Measurements from ENCODE around the gene KLK12. TPM values are rescaled to one million over a fixed set of nuclear protein-coding genes. Genes with fewer than 3 reads are reported as not detected.

Gene KLK12
- total RNA-seq, 2 experiments from 2014 or later, result not detected

DNA sequence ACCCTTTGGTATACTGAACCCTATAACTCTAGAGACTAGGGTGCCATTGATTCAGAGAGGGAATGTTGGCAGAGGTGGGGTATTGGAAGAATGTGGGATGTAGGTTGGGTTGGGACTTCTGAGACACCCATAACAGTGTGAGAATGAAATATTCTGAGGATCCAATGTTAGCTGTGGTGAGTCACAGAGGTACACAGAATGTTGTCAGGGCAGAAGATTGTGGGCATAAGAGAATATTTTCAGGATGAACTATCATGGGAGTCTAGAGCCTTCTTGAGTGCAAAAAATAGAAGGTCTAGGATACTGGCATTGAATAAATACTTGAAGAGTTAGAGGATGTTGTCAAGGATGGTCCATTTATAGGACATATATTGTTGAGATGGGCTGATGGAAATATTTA, 21.1 kb upstream of the KLK12 start:
- POLR2A ChIA-PET, result no interaction called here
- Mint-ChIP-seq H3K4me1 (ENCODE audit: low read depth) (no peaks in the 10 kb centered on the region), H3K27ac (no peak overlapping the region), H3K27me3 (peaks cover 19% of the 10 kb centered on the region), H3K36me3 (ENCODE audit: low read depth) (no peaks in the 10 kb centered on the region), H3K9me3 (no peaks in the 10 kb centered on the region), H3K4me3 (no peak overlapping the region)
- TF ChIP-seq, protein P1, sequence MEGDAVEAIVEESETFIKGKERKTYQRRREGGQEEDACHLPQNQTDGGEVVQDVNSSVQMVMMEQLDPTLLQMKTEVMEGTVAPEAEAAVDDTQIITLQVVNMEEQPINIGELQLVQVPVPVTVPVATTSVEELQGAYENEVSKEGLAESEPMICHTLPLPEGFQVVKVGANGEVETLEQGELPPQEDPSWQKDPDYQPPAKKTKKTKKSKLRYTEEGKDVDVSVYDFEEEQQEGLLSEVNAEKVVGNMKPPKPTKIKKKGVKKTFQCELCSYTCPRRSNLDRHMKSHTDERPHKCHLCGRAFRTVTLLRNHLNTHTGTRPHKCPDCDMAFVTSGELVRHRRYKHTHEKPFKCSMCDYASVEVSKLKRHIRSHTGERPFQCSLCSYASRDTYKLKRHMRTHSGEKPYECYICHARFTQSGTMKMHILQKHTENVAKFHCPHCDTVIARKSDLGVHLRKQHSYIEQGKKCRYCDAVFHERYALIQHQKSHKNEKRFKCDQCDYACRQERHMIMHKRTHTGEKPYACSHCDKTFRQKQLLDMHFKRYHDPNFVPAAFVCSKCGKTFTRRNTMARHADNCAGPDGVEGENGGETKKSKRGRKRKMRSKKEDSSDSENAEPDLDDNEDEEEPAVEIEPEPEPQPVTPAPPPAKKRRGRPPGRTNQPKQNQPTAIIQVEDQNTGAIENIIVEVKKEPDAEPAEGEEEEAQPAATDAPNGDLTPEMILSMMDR (IDR thresholded peaks at IDR 0.05), result no peak
- DNase-seq, result no peak
- intact Hi-C loops (cut with micrococcal nuclease), result no loop called here
- ATAC-seq, result no peak
- CTCF ChIA-PET, result no interaction called here

DNA sequence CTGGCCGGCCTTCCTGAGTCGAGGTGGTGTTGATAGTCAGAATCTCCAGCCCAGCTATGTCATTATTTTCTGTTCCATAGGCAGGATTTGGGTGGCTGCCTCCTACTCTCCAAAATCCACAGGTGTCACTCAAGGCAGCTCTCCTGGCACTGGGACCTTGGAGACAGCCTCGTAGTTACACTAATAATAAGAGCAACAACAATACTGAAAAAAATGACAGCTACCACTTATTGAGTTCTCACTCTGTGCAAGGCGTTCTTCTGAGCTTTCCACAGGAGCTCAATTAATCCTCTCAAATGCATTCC, 12.2 kb upstream of the KLK12 start:
- no peak for ATAC-seq
- TF ChIP-seq, protein P1 (IDR thresholded peaks at IDR 0.05), result no peak
- Mint-ChIP-seq H3K4me3 (no peak overlapping the region), H3K4me1 (ENCODE audit: low read depth) (no peaks in the 10 kb centered on the region), H3K27ac (no peak overlapping the region), H3K27me3 (peaks cover 9% of the 10 kb centered on the region), H3K36me3 (ENCODE audit: low read depth) (no peaks in the 10 kb centered on the region), H3K9me3 (no peaks in the 10 kb centered on the region)
- ChIA-PET CTCF (interaction anchor here (1.2 kb wide), 1 partner anchor 50 kb away, joined by 4 read pairs; no protein-coding TSS in a partner anchor), POLR2A (no interaction called here)
- no peak for DNase-seq
- intact Hi-C loops (cut with micrococcal nuclease), result no loop called here

DNA sequence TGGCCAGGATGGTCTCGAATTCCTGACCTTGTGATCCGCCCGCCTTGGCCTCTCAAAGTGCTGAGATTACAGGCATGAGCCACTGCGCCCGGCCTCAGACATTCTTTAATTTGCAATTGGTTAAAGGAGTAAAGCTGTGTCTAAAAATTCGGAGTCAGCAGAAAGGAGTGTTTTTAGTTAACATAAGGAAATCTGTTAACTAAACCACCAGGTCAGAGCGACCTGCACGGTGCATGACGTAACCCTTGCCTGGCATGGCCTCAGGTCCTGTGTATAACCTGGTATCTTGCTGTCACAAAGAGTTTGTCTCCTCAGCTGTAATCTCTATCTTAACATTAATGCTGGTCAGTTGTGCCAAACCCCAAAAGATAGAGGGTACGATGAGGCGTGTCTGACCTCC, 9.5 kb upstream of the KLK12 start:
- Mint-ChIP-seq H3K4me3 (no peak overlapping the region), H3K27me3 (peaks cover 6% of the 10 kb centered on the region), H3K4me1 (ENCODE audit: low read depth) (no peaks in the 10 kb centered on the region), H3K27ac (no peak overlapping the region), H3K36me3 (ENCODE audit: low read depth) (no peaks in the 10 kb centered on the region), H3K9me3 (no peaks in the 10 kb centered on the region)
- intact Hi-C loops (cut with micrococcal nuclease), result no loop called here
- TF ChIP-seq, protein P1 (IDR thresholded peaks at IDR 0.05), result no peak
- ATAC-seq (no peak), DNase-seq (no peak)
- POLR2A ChIA-PET, result no interaction called here
- CTCF ChIA-PET, result no interaction called here

DNA sequence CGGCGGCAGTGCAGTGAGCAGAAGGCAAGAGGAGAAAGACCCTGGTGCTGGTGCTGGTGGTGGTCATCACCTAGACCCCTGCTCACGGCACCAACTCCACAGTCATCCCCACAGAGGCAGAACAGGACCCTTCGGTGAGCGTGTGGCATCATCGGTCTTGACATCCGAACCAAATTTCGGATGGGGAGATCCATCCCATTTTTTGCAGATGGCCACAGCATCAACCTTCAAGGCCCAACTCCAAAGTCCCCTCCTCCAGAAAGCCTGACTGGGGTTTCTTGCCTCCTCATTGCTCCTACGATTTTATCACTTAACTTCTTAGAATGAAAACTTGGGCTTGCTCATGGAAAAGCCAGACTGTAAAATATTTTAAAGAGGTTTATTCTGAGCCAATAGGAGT, 8.7 kb upstream of the KLK12 start:
- ChIA-PET POLR2A (no interaction called here), CTCF (interaction anchor here (0.8 kb wide), 1 partner anchor 9 kb away, joined by 3 read pairs; no protein-coding TSS in a partner anchor)
- Mint-ChIP-seq H3K4me3 (no peak overlapping the region), H3K9me3 (no peaks in the 10 kb centered on the region), H3K27ac (no peak overlapping the region), H3K36me3 (ENCODE audit: low read depth) (no peaks in the 10 kb centered on the region), H3K27me3 (peaks cover 6% of the 10 kb centered on the region), H3K4me1 (ENCODE audit: low read depth) (no peaks in the 10 kb centered on the region)
- TF ChIP-seq, protein P1 (IDR thresholded peaks at IDR 0.05), result no peak
- ATAC-seq (no peak), DNase-seq (no peak)
- intact Hi-C loops (cut with micrococcal nuclease), result no loop called here

DNA sequence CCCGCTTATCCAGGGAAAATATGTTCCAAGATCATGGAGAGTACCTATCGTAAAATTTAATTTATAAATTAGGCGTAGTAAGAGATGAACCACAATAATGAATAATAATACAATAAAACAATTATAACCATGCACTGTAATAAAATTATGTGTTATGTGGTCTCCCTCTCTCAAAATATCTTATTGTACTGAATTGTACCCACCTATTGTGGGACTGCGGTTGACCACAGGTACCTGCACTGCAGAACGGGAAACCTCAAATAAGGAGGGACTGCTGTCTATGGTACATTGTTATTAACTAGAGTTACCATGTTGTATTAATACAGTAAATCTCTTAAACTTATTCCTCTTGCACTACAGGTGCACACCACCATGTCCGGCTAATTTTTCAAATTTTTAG, 5.3 kb upstream of the KLK12 start:
- POLR2A ChIA-PET, result no interaction called here
- Mint-ChIP-seq H3K27me3 (peaks cover 2% of the 10 kb centered on the region), H3K4me3 (no peak overlapping the region), H3K27ac (no peak overlapping the region), H3K36me3 (ENCODE audit: low read depth) (no peaks in the 10 kb centered on the region), H3K9me3 (no peaks in the 10 kb centered on the region), H3K4me1 (ENCODE audit: low read depth) (no peaks in the 10 kb centered on the region)
- CTCF ChIA-PET, result no interaction called here
- DNase-seq (no peak), ATAC-seq (no peak)
- TF ChIP-seq, protein P1 (IDR thresholded peaks at IDR 0.05), result no peak
- intact Hi-C loops (cut with micrococcal nuclease), result no loop called here

Measured in activated CD8-positive, alpha-beta T cell treated with anti-CD3 and anti-CD28 coated beads for 36 hours (primary cell).